GM12878 (cell line): Measurements from ENCODE around the gene OR4D1. TPM values are rescaled to one million over a fixed set of nuclear protein-coding genes. Genes with fewer than 3 reads are reported as not detected.

Source experiments
- ATAC-seq: fragments of 200-7000 bp; cut with Tn5 transposase; 3 replicates; pipeline ENCODE4 v1.9.1; 2020; ENCODE audit warnings: mild to moderate bottlenecking, moderate library complexity
- BruUV-seq: library from RNA; stranded (reverse); fragments of 400-500 nt; replicated peaks from 2 replicates; lab custom pipeline; 2021; lab: Mats Ljungman, UMichigan
- CTCF ChIA-PET: fragments of 300-600 bp; sonication (Branson Sonifier 250); formaldehyde crosslinking; extraction: SDS; loops from one replicate; lab custom pipeline; 2021; ENCODE audit warnings: inconsistent platforms; lab: Yijun Ruan, JAX
- POLR2A ChIA-PET: fragments of 350-600 bp; formaldehyde crosslinking; extraction: SDS; loops from one replicate; lab custom pipeline; 2021; ENCODE audit warnings: inconsistent platforms; lab: Charles Lee
- RAD21 ChIA-PET: fragments of 300-600 bp; sonication (Branson Sonifier 250); formaldehyde crosslinking; loops from one replicate; lab custom pipeline; 2023; ENCODE audit warnings: antibody characterized with exemption; ENCODE audit not compliant: unreplicated experiment; lab: Charles Lee
- SMC1A ChIA-PET: fragments of 300-600 bp; sonication (Branson Sonifier 250); formaldehyde crosslinking; loops from one replicate; lab custom pipeline; 2023; ENCODE audit not compliant: unreplicated experiment, uncharacterized antibody; lab: Charles Lee
- DNase-seq: peaks from one replicate; pipeline ENCODE4 v3.0.0-alpha.2; 2011; ENCODE audit warnings: low read depth, low spot score
- FAIRE-seq: peaks from 3 replicates; lab custom pipeline; 2011; peaks lifted over from hg19 to GRCh38; lab: Jason Lieb, UNC
- H2AFZ ChIP-seq: 2 replicates; pipeline ENCODE4 v1.6.0; 2011; ENCODE audit warnings: low read depth, low read length, control low read depth; ENCODE audit not compliant: control insufficient read depth
- H3K27ac ChIP-seq: 2 replicates; pipeline ENCODE4 v1.5.1; 2011; ENCODE audit warnings: control low read depth; ENCODE audit not compliant: control insufficient read depth, insufficient read depth
- H3K27me3 ChIP-seq, 2 experiments: replicated peaks in 1 of 2; 2 replicates each; pipeline versions ENCODE4 v1.6.0 to v1.6.1; 2011; ENCODE audit warnings: low read length in 1 of 2; ENCODE audit not compliant: control insufficient read depth in 2 of 2, insufficient read depth in 2 of 2
- H3K36me3 ChIP-seq, 2 experiments: 2 replicates each; pipeline ENCODE4 v1.5.1; 2011; ENCODE audit warnings: low read length in 1 of 2; ENCODE audit not compliant: control insufficient read depth in 2 of 2, insufficient read depth in 2 of 2
- H3K4me1 ChIP-seq: 2 replicates; pipeline ENCODE4 v1.6.1; 2011; ENCODE audit warnings: mild to moderate bottlenecking, low read length, moderate library complexity, mixed read lengths; ENCODE audit not compliant: control insufficient read depth, insufficient read depth
- H3K4me2 ChIP-seq: 2 replicates; pipeline ENCODE4 v1.6.0; 2011; ENCODE audit warnings: control low read depth; ENCODE audit not compliant: control insufficient read depth, insufficient read depth
- H3K4me3 ChIP-seq: fragments of 200-600 bp; sonication (generic); 2 replicates; pipeline ENCODE4 v1.5.1; 2016
- H3K79me2 ChIP-seq: 2 replicates; pipeline ENCODE4 v1.6.0; 2011; ENCODE audit warnings: low read length; ENCODE audit not compliant: control insufficient read depth, insufficient read depth
- H3K9ac ChIP-seq: 2 replicates; pipeline ENCODE4 v1.8.0; 2011; ENCODE audit warnings: low read length, control low read depth, mixed read lengths; ENCODE audit not compliant: control insufficient read depth, insufficient read depth
- H3K9me3 ChIP-seq: replicated peaks from 3 replicates; pipeline ENCODE4 v1.5.1; 2011; ENCODE audit warnings: mild to moderate bottlenecking, low read length; ENCODE audit not compliant: control insufficient read depth, insufficient read depth
- H4K20me1 ChIP-seq: 2 replicates; pipeline ENCODE4 v1.6.0; 2011; ENCODE audit not compliant: control insufficient read depth, insufficient read depth
- BHLHE40 ChIP-seq, 2 experiments: fragments of 450-650 bp in 1 of 2; IDR thresholded peaks; 2 replicates each; pipeline ENCODE4 v1.6.1; 2011 to 2017; ENCODE audit warnings: low read depth in 2 of 2, borderline replicate concordance in 1 of 2, improper control_type of control experiment in 1 of 2, low read length in 1 of 2, mild to moderate bottlenecking in 1 of 2
- EGR1 ChIP-seq, 2 experiments: IDR thresholded peaks; 1 replicate in 1 of 2; 2 replicates in 1 of 2; pipeline ENCODE4 v1.6.1; 2011 to 2012; ENCODE audit warnings: low read depth in 2 of 2, low read length in 2 of 2, borderline replicate concordance in 1 of 2, mild to moderate bottlenecking in 1 of 2, moderate library complexity in 1 of 2
- PAX5 ChIP-seq: IDR thresholded peaks from 2 replicates; pipeline ENCODE4 v1.6.1; 2011; ENCODE audit warnings: low read depth, low read length, borderline replicate concordance
- WGBS: methylation state at CpG from one replicate; pipeline ENCODE4 v1.1.6; 2016; ENCODE audit warnings: low lambda C conversion rate; ENCODE audit not compliant: insufficient replicate concordance, insufficient coverage; ENCODE audit errors: missing lambda C conversion rate; 5-methylcytosine and 5-hydroxymethylcytosine counted together
- in situ Hi-C: fragments of 300-500 bp; cut with MboI; formaldehyde crosslinking; loops from 9 replicates; pipeline ENCODE4 v1.14.3; 2018; ENCODE audit warnings: mixed read lengths
- intact Hi-C: fragments of 100-400 bp; cut with micrococcal nuclease; formaldehyde crosslinking; loops from one replicate; pipeline ENCODE4 v1.14.2; 2022; ENCODE audit not compliant: unreplicated experiment
- polyA plus RNA-seq, 11 experiments: library from polyadenylated mRNA; depleted of rRNA in 4 of 11; unstranded in 6 of 11; stranded (reverse) in 5 of 11; fragments of >200 nt; fragmentation: Nextera tagmentation in 4 of 11; fragmentation: Illumina TruSeq in 1 of 11; extraction: Ambion mirVana in 4 of 11; extraction: Trizol in 1 of 11; gene quantifications; 1 replicate in 1 of 11; 2 replicates in 10 of 11; pipeline versions ENCODE4 v1.2.1 to v1.2.3, GENCODE V29; 2011 to 2016; ENCODE audit warnings: inconsistent platforms in 2 of 11, missing spikeins in 2 of 11, low read depth in 1 of 11
- total RNA-seq, 4 experiments: library from RNA; depleted of rRNA in 3 of 4; stranded (reverse); fragments of >200 nt in 3 of 4; fragmentation: Illumina TruSeq in 1 of 4; extraction: Trizol in 1 of 4; gene quantifications; 2 replicates each; pipeline versions ENCODE4 v1.2.1 to v1.2.3, GENCODE V29; 2013 to 2021
- TF ChIP-seq, protein P1 (sequence below): IDR thresholded peaks from 2 replicates; pipeline ENCODE4 v1.6.1; 2012; ENCODE audit warnings: mild to moderate bottlenecking, low read depth, low read length

Gene OR4D1
- total and polyA plus RNA-seq, 10 of the 15 experiments (the other 5 are each of a cell fraction or from before 2014, with no cell fraction given), result not detected

- no peak for TF ChIP-seq PAX5
- TF ChIP-seq BHLHE40 (IDR thresholded peaks at IDR 0.05; ENCODE audit: borderline replicate concordance in 1 of 2, low read depth in 2 of 2, low read length in 1 of 2), result no peak
- TF ChIP-seq, all 136 proteins: peak for 0
Observed at GRCh38 chr17:58187063-58187462, 38.9 kb downstream of the OR4D1 start (continued).

- H3K4me1 ChIP-seq, result peaks cover 3% of the 10 kb centered on the region
- CTCF ChIA-PET, result no interaction called here
Observed at GRCh38 chr17:58187675-58188074, 39.5 kb downstream of the OR4D1 start.

More at GRCh38 chr17:58187675-58188074, 39.5 kb downstream of the OR4D1 start:
- Histone ChIP-seq H3K4me2 (no peak overlapping the region), H3K27me3 (peaks cover 2 to 3% of the 10 kb centered on the region in 2 experiments; a peak in 2 of 4 replicates), H3K27ac (no peak overlapping the region), H3K9ac (no peak overlapping the region), H3K9me3 (no peaks in the 10 kb centered on the region), H4K20me1 (no peaks in the 10 kb centered on the region), H3K79me2 (no peaks in the 10 kb centered on the region), H3K4me3 (no peak overlapping the region), H3K36me3 (no peaks in the 10 kb centered on the region), H2AFZ (no peak overlapping the region)
- ChIA-PET RAD21 (no interaction called here), POLR2A (no interaction called here), SMC1A (no interaction called here)
- no peak for DNase-seq
- WGBS, result 27% methylated on average over 7 of the region's 7 CpGs
- no peak for ATAC-seq
- intact Hi-C loops (no loop called here), in situ Hi-C loops (no loop called here)
- TF ChIP-seq EGR1 (IDR thresholded peaks at IDR 0.05; ENCODE audit: borderline replicate concordance in 1 of 2, low read depth in 2 of 2, low read length in 2 of 2), result no peak
- TF ChIP-seq, protein P1, sequence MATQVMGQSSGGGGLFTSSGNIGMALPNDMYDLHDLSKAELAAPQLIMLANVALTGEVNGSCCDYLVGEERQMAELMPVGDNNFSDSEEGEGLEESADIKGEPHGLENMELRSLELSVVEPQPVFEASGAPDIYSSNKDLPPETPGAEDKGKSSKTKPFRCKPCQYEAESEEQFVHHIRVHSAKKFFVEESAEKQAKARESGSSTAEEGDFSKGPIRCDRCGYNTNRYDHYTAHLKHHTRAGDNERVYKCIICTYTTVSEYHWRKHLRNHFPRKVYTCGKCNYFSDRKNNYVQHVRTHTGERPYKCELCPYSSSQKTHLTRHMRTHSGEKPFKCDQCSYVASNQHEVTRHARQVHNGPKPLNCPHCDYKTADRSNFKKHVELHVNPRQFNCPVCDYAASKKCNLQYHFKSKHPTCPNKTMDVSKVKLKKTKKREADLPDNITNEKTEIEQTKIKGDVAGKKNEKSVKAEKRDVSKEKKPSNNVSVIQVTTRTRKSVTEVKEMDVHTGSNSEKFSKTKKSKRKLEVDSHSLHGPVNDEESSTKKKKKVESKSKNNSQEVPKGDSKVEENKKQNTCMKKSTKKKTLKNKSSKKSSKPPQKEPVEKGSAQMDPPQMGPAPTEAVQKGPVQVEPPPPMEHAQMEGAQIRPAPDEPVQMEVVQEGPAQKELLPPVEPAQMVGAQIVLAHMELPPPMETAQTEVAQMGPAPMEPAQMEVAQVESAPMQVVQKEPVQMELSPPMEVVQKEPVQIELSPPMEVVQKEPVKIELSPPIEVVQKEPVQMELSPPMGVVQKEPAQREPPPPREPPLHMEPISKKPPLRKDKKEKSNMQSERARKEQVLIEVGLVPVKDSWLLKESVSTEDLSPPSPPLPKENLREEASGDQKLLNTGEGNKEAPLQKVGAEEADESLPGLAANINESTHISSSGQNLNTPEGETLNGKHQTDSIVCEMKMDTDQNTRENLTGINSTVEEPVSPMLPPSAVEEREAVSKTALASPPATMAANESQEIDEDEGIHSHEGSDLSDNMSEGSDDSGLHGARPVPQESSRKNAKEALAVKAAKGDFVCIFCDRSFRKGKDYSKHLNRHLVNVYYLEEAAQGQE, result peak; percentile 21; the same call in 1 of the 2 replicates
- FAIRE-seq, result no peak
- BruUV-seq, result no TSS peak
